ENCODE measurements around the gene PDRG1. TPM values are rescaled to one million over a fixed set of nuclear protein-coding genes. Genes with fewer than 3 reads are reported as not detected.

PDRG1 gene
- total RNA-seq, 1 donor, result 2.2 TPM

GRCh38 chr20:31948008-31948407 lies 3.8 kb downstream of the PDRG1 start:
- Histone ChIP-seq H2AFZ (ENCODE audit: low read length) (no peak overlapping the region), H3K27me3 (ENCODE audit: insufficient read depth, low read length) (no peaks in the 10 kb centered on the region), H3K4me1 (ENCODE audit: insufficient read depth, low read length) (peaks cover 9% of the 10 kb centered on the region), H3K36me3 (ENCODE audit: insufficient read depth, low read length) (peaks cover 38% of the 10 kb centered on the region), H4K20me1 (ENCODE audit: insufficient read depth, low read length) (peaks cover 32% of the 10 kb centered on the region), H3K4me3 (ENCODE audit: insufficient read depth, low read length) (no peak overlapping the region), H3K9me3 (ENCODE audit: low read depth, low read length) (no peaks in the 10 kb centered on the region), H3K4me2 (ENCODE audit: insufficient read depth, low read length) (no peak overlapping the region), H3K27ac (ENCODE audit: low read depth, low read length) (no peak overlapping the region), H3K79me2 (ENCODE audit: insufficient read depth, low read length) (peaks cover 30% of the 10 kb centered on the region)
- TF ChIP-seq CTCF (IDR thresholded peaks at IDR 0.05; ENCODE audit: extremely low read depth, low read depth, low read length), result no peak
- DNase-seq (ENCODE audit: insufficient read length, low spot score, missing footprints), result no peak

GRCh38 chr20:31945785-31946184 lies 6.1 kb downstream of the PDRG1 start:
- Histone ChIP-seq H3K36me3 (ENCODE audit: insufficient read depth, low read length) (peaks cover 38% of the 10 kb centered on the region), H3K27me3 (ENCODE audit: insufficient read depth, low read length) (no peaks in the 10 kb centered on the region), H3K4me1 (ENCODE audit: insufficient read depth, low read length) (peaks cover 4% of the 10 kb centered on the region), H4K20me1 (ENCODE audit: insufficient read depth, low read length) (peaks cover 32% of the 10 kb centered on the region), H3K4me3 (ENCODE audit: insufficient read depth, low read length) (no peak overlapping the region), H2AFZ (ENCODE audit: low read length) (no peak overlapping the region), H3K4me2 (ENCODE audit: insufficient read depth, low read length) (no peak overlapping the region), H3K9me3 (ENCODE audit: low read depth, low read length) (no peaks in the 10 kb centered on the region), H3K79me2 (ENCODE audit: insufficient read depth, low read length) (peaks cover 20% of the 10 kb centered on the region), H3K27ac (ENCODE audit: low read depth, low read length) (no peak overlapping the region)
- no peak for TF ChIP-seq CTCF (IDR thresholded peaks at IDR 0.05; ENCODE audit: extremely low read depth, low read depth, low read length)
- DNase-seq (ENCODE audit: insufficient read length, low spot score, missing footprints), result no peak

- no peaks in the 10 kb centered on the region for H3K9me3 ChIP-seq (ENCODE audit: low read depth, low read length)
- no peak overlapping the region for H2AFZ ChIP-seq (ENCODE audit: low read length)
- no peak for TF ChIP-seq CTCF (IDR thresholded peaks at IDR 0.05; ENCODE audit: extremely low read depth, low read depth, low read length)
- H3K36me3 ChIP-seq (ENCODE audit: insufficient read depth, low read length), result peaks cover 38% of the 10 kb centered on the region
- peaks cover 15% of the 10 kb centered on the region for H3K79me2 ChIP-seq (ENCODE audit: insufficient read depth, low read length)
- no peak overlapping the region for H3K4me2 ChIP-seq (ENCODE audit: insufficient read depth, low read length)
- H3K4me3 ChIP-seq (ENCODE audit: insufficient read depth, low read length), result no peak overlapping the region
- no peaks in the 10 kb centered on the region for H3K27me3 ChIP-seq (ENCODE audit: insufficient read depth, low read length)
- no peak overlapping the region for H3K27ac ChIP-seq (ENCODE audit: low read depth, low read length)
- peaks cover 29% of the 10 kb centered on the region for H4K20me1 ChIP-seq (ENCODE audit: insufficient read depth, low read length)
- DNase-seq (ENCODE audit: insufficient read length, low spot score, missing footprints), result no peak
- H3K4me1 ChIP-seq (ENCODE audit: insufficient read depth, low read length), result no peaks in the 10 kb centered on the region
Observed at GRCh38 chr20:31945319-31945718, 6.5 kb downstream of the PDRG1 start.

- no peak overlapping the region for H3K27ac ChIP-seq (ENCODE audit: low read depth, low read length)
- H3K9me3 ChIP-seq (ENCODE audit: low read depth, low read length), result no peaks in the 10 kb centered on the region
- no peak overlapping the region for H3K4me2 ChIP-seq (ENCODE audit: insufficient read depth, low read length)
- H4K20me1 ChIP-seq (ENCODE audit: insufficient read depth, low read length), result peaks cover 19% of the 10 kb centered on the region
- peaks cover under 1% of the 10 kb centered on the region for H3K79me2 ChIP-seq (ENCODE audit: insufficient read depth, low read length)
- no peaks in the 10 kb centered on the region for H3K4me1 ChIP-seq (ENCODE audit: insufficient read depth, low read length)
- no peak overlapping the region for H2AFZ ChIP-seq (ENCODE audit: low read length)
- peaks cover 27% of the 10 kb centered on the region for H3K36me3 ChIP-seq (ENCODE audit: insufficient read depth, low read length)
- H3K27me3 ChIP-seq (ENCODE audit: insufficient read depth, low read length), result no peaks in the 10 kb centered on the region
- H3K4me3 ChIP-seq (ENCODE audit: insufficient read depth, low read length), result no peak overlapping the region
- DNase-seq (ENCODE audit: insufficient read length, low spot score, missing footprints), result no peak
- no peak for TF ChIP-seq CTCF (IDR thresholded peaks at IDR 0.05; ENCODE audit: extremely low read depth, low read depth, low read length)
Observed at GRCh38 chr20:31943052-31943471, 8.8 kb downstream of the PDRG1 start.

Measured in osteoblast (primary cell).